Skeletal muscle tissue (tissue), 4 donors: Measurements from ENCODE around the gene PSMD7. TPM values are rescaled to one million over a fixed set of nuclear protein-coding genes. Genes with fewer than 3 reads are reported as not detected.
A peak's percentile ranks its signal among the peaks of the same experiment; 100 is the strongest.

ENCODE experiments used
- H3K27ac ChIP-seq: one replicate; pipeline ENCODE4 v1.7.0; 2013; ENCODE audit warnings: mild to moderate bottlenecking, low read depth, low read length, inconsistent platforms
- H3K27me3 ChIP-seq, 3 donors: one replicate each; pipeline ENCODE4 v1.7.0; 2013; ENCODE audit warnings: low read length in 3 of 3; ENCODE audit not compliant: control insufficient read depth in 3 of 3, insufficient read depth in 3 of 3
- H3K36me3 ChIP-seq, 3 donors: one replicate each; pipeline ENCODE4 v1.7.0; 2013; ENCODE audit warnings: low read length in 3 of 3; ENCODE audit not compliant: control insufficient read depth in 3 of 3, insufficient read depth in 3 of 3
- H3K4me1 ChIP-seq, 3 donors: one replicate each; pipeline ENCODE4 v1.7.0; 2013; ENCODE audit warnings: low read length in 3 of 3, mild to moderate bottlenecking in 3 of 3; ENCODE audit not compliant: control insufficient read depth in 3 of 3, insufficient read depth in 3 of 3
- H3K4me3 ChIP-seq, 3 donors: one replicate each; pipeline ENCODE4 v1.7.0; 2013; ENCODE audit warnings: low read length in 3 of 3
- H3K9ac ChIP-seq, 3 donors: one replicate each; pipeline ENCODE4 v1.7.0; 2013; ENCODE audit warnings: low read length in 3 of 3, mild to moderate bottlenecking in 3 of 3, moderate library complexity in 2 of 3, low read depth in 1 of 3
- H3K9me3 ChIP-seq, 3 donors: one replicate each; pipeline ENCODE4 v1.7.0; 2013; ENCODE audit warnings: low read length in 3 of 3; ENCODE audit not compliant: control insufficient read depth in 3 of 3
- total RNA-seq: library from RNA; depleted of rRNA; stranded (reverse); fragments of >200 nt; gene quantifications from one replicate; pipeline ENCODE4 v1.2.3, GENCODE V29; 2014
- donor health status: Osteomylitis.

The PSMD7 gene
- total RNA-seq, 1 donor from 2014 or later = 40.7 TPM

- Histone ChIP-seq H3K36me3 (peaks cover 0 to 5% (median 0%) of the 10 kb centered on the region in 3 donors), H3K27ac (no peak overlapping the region), H3K9me3 (peaks cover 0 to 6% (median 6%) of the 10 kb centered on the region in 3 donors), H3K27me3 (no peaks in the 10 kb centered on the region), H3K9ac (no peak overlapping the region), H3K4me3 (no peak overlapping the region), H3K4me1 (peaks cover 2 to 8% (median 4%) of the 10 kb centered on the region in 3 donors)
Observed at GRCh38 chr16:74291176-74291575, 5.4 kb upstream of the PSMD7 start.

- Histone ChIP-seq H3K9me3 (peaks cover 0 to 6% (median 6%) of the 10 kb centered on the region in 3 donors), H3K4me3 (no peak overlapping the region), H3K9ac (no peak overlapping the region), H3K27me3 (no peaks in the 10 kb centered on the region), H3K4me1 (peaks cover 2 to 8% (median 7%) of the 10 kb centered on the region in 3 donors), H3K36me3 (peaks cover 0 to 5% (median 0%) of the 10 kb centered on the region in 3 donors), H3K27ac (no peak overlapping the region)
Observed at GRCh38 chr16:74291577-74292208, 4.9 kb upstream of the PSMD7 start.

- H3K9ac ChIP-seq = peak overlapping the region; percentile 96 to 98 (median 97)
- H3K4me3 ChIP-seq = peak overlapping the region; percentile 94 to 100 (median 98)
- peaks cover 0 to 6% (median 6%) of the 10 kb centered on the region in 3 donors for H3K9me3 ChIP-seq
- H3K27ac ChIP-seq = peak overlapping the region; percentile 97
- H3K27me3 ChIP-seq = no peaks in the 10 kb centered on the region
- peaks cover 4 to 24% (median 18%) of the 10 kb centered on the region in 3 donors for H3K36me3 ChIP-seq
- H3K4me1 ChIP-seq = peaks cover 13 to 34% (median 26%) of the 10 kb centered on the region in 3 donors
Observed at GRCh38 chr16:74296104-74296431, 546 bp upstream of the PSMD7 start.

GRCh38 chr16:74297145-74297665 is 591 bp downstream of the PSMD7 start:
- Histone ChIP-seq H3K9ac (peak overlapping the region; percentile 96 to 98 (median 97)), H3K36me3 (peaks cover 13 to 35% (median 25%) of the 10 kb centered on the region in 3 donors), H3K4me1 (peaks cover 13 to 34% (median 26%) of the 10 kb centered on the region in 3 donors), H3K4me3 (peak overlapping the region; percentile 94 to 100 (median 98)), H3K9me3 (no peaks in the 10 kb centered on the region), H3K27ac (peak overlapping the region; percentile 97), H3K27me3 (no peaks in the 10 kb centered on the region)

- no peak overlapping the region for H3K27ac ChIP-seq
- H3K4me1 ChIP-seq = peaks cover 13 to 34% (median 26%) of the 10 kb centered on the region in 3 donors
- no peaks in the 10 kb centered on the region for H3K27me3 ChIP-seq
- H3K9me3 ChIP-seq = no peaks in the 10 kb centered on the region
- H3K4me3 ChIP-seq = peak overlapping the region; percentile 94 to 100 (median 98)
- H3K9ac ChIP-seq = peak overlapping the region in 2 of 3 donors; percentile 17 to 98
- peaks cover 22 to 44% (median 34%) of the 10 kb centered on the region in 3 donors for H3K36me3 ChIP-seq
Observed at GRCh38 chr16:74298104-74298503, 1.5 kb downstream of the PSMD7 start.

DNA sequence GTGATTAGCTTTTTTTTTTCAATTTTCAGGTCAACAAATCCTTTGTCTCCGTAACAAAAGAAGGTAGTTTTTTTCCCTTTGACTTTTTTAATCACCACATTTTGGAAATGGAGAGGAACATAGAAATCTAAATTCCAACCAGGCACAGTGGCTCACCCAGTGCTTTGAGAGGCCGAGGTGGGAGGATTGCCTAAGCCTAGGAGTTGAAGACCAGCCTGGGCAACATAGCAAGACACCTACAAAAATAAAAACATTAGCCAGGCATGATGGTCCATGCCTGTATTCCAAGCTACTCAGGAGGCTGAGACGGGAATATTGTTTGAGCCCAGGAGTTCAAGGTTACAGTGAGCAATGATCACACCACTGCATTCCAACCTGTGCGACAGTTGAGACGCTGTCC is 5.7 kb downstream of the PSMD7 start:
- Histone ChIP-seq H3K36me3 (peaks cover 51 to 81% (median 75%) of the 10 kb centered on the region in 3 donors), H3K27ac (no peak overlapping the region)

GRCh38 chr16:74304164-74304834 is 7.7 kb downstream of the PSMD7 start:
- Histone ChIP-seq H3K27ac (no peak overlapping the region), H3K27me3 (no peaks in the 10 kb centered on the region), H3K4me1 (peaks cover under 1 to 9% (median 3%) of the 10 kb centered on the region in 3 donors), H3K9ac (no peak overlapping the region), H3K36me3 (peaks cover 53 to 78% (median 76%) of the 10 kb centered on the region in 3 donors), H3K4me3 (no peak overlapping the region), H3K9me3 (no peaks in the 10 kb centered on the region)

More for the DNA sequence above, 5.7 kb downstream of the PSMD7 start:
- Histone ChIP-seq H3K9me3 (no peaks in the 10 kb centered on the region), H3K4me3 (no peak overlapping the region), H3K4me1 (peaks cover 11 to 26% (median 16%) of the 10 kb centered on the region in 3 donors), H3K9ac (no peak overlapping the region), H3K27me3 (no peaks in the 10 kb centered on the region)

GRCh38 chr16:74304835-74305176 is 8.2 kb downstream of the PSMD7 start:
- no peak overlapping the region for H3K9ac ChIP-seq
- no peak overlapping the region for H3K4me3 ChIP-seq
- H3K4me1 ChIP-seq = peaks cover 0 to 6% (median 0%) of the 10 kb centered on the region in 3 donors
- H3K9me3 ChIP-seq = no peaks in the 10 kb centered on the region
- H3K36me3 ChIP-seq = peaks cover 53 to 76% (median 75%) of the 10 kb centered on the region in 3 donors
- no peaks in the 10 kb centered on the region for H3K27me3 ChIP-seq
- no peak overlapping the region for H3K27ac ChIP-seq

- no peaks in the 10 kb centered on the region for H3K27me3 ChIP-seq
Observed at GRCh38 chr16:74305281-74305680, 8.7 kb downstream of the PSMD7 start.

More at GRCh38 chr16:74305281-74305680, 8.7 kb downstream of the PSMD7 start:
- no peaks in the 10 kb centered on the region for H3K9me3 ChIP-seq
- peaks cover 0 to under 1% (median 0%) of the 10 kb centered on the region in 3 donors for H3K4me1 ChIP-seq
- H3K36me3 ChIP-seq = peaks cover 53 to 71% (median 71%) of the 10 kb centered on the region in 3 donors
- no peak overlapping the region for H3K4me3 ChIP-seq
- H3K9ac ChIP-seq = no peak overlapping the region
- H3K27ac ChIP-seq = no peak overlapping the region
